CD4-positive, alpha-beta T cell treated with Interleukin-4 for 1 hour (primary cell): Measurements from ENCODE around the gene ZNF627.
"Not testable (repeated sequence)": the region's sequence is repeated elsewhere in the genome, so short reads cannot be mapped to it uniquely, and the experiment has no call there.

Experiments
- DNase-seq, 2 donors: peaks; one replicate each; pipeline ENCODE4 v3.0.0-alpha.2; 2020 to 2022

Gene ZNF627

DNA sequence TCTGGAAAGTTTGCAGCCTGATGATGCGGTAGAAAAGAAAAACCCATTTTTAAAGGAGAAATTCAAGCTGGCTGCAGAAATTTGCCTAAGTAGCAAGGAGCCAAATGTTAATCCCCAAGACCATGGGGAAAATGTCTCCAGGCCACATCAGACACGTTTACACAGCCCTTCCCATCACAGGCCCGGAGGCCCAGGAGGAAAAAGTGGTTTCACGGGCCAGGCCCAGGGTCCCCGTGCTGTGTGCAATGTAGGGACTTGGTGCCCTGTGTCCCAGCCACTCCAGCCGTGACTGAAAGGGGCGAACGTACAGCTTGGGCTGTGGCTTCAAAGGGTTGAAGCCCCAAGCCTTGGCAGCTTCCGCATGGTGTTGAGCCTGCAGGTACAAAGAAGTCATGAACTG, 35.9 kb downstream of the ZNF627 start:
- no peak for DNase-seq

DNA sequence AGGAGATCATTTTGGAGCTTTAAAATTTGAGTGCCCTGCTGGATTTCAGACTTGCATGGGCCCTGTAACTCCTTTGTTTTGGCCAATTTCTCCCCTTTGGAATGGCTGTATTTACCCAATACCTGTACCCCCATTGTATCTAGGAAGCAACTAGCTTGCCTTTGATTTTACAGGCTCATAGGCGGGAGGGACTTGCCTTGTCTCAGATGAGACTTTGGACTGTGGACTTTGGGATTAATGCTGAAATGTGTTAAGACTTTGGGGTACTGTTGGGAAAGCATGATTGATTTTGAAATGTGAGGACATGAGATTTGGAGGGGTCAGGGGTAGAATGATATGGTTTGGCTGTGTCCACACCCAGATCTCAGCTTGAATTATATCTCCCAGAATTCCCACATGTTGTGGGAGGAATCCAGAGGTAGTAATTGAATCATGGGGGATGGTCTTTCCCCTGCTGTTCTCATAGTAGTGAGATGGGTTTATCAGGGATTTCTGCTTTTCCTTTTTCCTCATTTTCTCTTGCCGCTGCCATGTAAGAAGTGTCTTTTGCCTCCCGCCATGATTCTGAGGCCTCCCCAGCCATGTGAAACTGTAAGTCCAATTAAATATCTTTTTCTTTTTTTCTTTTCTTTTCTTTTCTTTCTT, 36.9 kb downstream of the ZNF627 start:
- not testable (repeated sequence) for DNase-seq

DNA sequence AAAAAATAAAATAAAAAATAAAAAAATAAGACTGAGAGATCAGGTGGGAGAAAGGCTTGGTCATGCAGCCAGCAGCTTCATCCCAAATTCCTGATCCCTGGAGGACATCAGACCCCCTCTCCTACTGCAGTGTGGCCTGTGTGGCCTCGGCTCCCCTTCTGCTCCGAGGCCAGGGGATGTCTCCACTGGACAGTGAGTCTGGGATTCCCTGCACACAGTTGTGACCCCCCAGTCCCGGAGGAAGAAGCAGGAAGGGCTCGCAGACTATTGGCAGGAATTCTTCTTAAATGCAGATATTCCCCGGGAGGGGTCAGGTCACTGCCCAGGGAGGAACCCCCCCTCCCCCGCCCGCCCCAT, 41.9 kb downstream of the ZNF627 start:
- DNase-seq, result no peak

DNA sequence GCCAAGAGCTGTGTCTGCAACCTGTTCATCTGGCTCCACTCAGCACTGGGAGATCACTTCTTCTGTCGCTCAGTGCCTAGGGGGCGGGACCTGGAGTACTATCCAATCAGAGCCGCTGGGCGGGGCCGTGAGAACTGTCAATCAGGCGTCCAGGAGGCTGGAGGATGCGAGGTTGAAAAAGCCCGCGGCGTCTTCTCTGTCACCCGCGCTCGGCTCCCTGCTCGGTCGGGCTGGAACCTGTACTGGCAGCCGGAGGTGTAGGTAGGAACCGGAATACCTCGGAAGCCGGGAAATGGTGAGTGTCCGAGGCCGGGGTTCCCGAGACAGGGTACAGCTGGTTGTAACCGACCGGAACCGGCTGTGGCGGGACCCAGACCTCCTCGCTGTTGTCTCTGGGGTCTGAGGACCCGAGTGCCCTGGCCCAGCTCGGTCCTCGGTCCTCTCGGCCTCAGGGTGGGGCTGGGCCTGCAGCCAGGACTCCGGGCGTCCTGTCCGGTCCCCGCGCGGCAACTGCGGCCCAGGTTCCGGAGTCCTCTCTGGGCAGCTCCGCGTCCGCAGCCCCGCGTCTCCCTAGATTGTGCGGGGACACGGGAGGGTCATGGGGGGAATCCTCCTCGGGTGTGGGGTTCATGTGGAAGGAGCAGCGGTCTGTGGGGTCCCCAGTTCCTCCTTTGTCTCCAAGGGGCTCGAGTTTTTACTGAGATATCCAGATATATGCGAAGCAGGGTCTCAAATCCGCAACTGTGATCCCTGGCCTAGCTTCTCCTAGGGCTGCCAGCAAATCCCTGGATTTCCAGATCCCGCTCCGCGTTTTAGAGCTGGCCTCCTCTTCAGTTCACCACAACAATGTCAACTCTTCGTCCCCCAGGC, 42.6 kb downstream of the ZNF627 start:
- peak; percentile 83 to 90 for DNase-seq

DNA sequence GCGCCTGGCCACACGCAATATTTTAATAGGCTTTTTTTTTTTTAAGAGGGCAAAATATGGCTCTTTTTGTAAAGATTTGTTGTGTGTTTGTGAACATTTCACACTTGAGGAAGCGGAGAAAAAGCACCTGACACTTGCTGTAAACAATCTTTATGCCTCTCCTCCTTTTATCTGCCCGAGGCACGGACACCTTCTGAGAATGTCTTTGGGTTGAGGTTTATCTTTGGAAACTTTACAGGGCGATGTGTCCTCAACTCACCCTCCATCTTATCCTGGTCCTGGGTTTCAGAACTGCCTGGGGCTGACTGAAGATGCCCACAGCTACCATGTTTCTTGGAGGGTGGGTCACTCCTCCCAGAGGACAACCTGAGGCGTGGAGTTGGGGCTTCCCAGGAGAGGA, 44.0 kb downstream of the ZNF627 start:
- no peak for DNase-seq

DNA sequence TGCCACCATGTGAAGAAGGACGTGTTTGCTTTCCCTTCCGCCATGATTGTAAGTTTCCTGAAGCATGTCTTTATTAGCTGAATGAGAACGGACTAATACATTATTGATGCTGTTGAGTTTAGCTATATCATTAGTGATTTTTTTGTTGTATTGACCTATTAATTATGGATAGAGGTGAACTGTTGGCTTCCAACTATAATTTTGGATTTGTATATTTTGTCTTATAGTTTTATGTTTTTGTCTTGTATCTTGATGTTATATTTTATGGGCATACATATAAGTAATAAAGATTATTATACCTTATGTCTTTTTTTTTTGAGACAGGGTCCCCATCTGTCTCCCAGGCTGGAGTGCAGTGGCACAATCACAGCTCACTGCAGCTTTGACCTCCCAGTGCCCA, 45.6 kb downstream of the ZNF627 start:
- no peak for DNase-seq

DNA sequence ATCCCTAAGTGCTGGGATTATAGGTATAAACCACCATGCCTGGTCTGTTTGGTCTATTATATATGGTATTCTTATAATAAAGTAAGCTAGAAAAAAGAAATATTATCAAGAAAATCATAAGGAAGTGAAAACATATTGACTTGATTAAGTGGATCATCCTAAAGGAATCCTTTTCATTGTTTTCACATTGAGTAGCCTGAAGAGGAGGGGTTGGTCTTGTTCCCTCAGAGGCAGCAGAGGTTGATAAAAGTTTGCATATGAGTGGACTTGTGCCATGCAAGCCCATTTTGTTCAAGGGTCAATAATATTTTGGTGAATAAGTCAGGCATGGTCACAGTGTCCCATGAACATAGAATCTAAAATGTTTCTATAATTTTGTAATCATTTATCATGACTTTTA, 52.7 kb downstream of the ZNF627 start:
- no peak for DNase-seq

DNA sequence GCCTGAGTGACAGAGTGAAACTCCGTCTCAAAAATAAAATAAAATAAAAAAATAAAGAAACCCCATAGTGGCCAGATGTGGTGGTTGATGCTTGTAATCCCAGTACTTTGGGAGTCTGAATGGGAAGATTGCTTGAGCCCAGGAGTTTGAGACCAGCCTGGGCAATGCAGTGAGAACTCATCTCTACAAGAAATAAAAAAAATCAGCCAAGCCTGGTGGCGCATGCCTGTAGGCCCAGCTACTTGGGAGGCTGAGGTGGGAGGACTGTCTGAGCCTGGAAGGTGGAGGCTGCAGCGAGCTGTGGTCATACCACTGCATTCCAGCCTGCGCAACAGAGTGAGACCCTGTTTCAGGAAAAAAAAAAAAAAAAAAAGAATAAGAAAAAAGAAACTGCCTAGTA, 53.8 kb downstream of the ZNF627 start:
- DNase-seq, result no peak

DNA sequence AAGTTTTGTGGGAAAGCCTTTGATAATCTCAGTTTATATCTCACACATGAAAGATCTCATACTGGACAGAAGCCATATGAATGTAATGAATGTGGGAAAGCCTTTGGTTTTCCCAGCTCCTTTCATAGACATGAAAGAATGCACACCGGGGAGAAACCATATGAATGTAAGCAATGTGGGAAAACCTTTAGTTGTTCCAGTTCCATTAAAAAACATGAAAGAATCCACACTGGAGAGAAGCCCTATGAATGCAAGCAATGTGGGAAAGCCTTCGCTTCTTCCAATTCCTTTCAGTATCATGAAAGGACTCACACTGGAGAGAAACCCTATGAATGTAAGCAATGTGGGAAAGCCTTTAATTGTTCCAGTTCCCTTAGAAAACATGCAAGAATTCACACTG, 54.8 kb downstream of the ZNF627 start:
- DNase-seq, result no peak

DNA sequence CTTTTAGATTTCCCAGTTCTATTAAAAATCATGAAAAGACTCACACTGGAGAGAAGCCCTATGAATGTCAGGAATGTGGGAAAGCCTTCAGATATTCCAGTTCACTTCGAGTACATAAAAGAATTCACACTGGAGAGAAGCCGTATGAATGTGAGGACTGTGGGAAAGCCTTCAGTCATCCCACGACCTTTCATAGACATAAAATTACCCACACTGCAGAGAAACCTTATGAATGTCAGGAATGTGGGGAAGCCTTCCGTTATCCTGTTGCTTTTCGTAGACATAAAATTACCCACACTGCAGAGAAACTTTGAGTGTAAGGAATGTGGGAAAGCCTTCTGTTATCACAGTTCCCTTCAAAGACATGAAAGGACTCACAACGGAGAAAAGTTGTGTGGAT, 55.2 kb downstream of the ZNF627 start:
- no peak for DNase-seq

DNA sequence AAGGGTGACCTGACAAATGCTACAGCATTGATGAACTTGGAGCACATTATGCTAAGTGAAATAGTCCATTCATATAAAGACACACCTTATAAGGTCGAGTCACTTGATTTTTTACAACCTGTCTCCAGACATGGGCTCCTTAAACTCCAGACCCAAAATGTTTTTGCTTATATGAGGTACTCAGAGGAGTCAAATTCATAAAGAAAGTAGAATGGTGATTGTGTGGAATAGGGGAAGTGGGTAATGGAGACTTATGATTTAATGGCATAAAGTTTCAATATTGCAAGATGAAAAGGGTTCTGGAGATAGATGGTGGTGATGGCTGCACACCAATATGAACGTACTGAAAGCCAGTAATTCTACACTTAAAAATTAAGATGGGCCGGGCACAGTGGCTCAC, 59.3 kb downstream of the ZNF627 start:
- no peak for DNase-seq

DNA sequence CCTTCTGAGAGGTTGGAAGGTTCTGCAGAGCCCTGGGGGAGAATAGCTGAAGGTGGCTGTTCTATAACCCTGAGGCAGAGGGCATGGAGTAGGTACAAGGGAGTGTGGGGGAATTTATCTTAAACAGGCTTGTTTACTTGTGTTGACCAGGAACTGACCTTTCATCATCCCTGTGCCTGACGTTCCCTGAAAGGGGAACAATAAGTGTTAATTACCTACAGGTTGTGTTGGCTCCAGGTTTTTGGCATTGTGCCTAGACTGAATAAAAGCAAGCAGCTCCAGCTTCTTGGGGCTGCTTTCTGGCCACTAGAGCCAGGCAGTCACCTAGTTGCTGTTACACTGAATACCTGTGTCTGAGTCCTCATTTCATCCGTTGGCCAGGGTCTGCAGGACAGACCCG, 60.0 kb downstream of the ZNF627 start:
- no peak for DNase-seq

DNA sequence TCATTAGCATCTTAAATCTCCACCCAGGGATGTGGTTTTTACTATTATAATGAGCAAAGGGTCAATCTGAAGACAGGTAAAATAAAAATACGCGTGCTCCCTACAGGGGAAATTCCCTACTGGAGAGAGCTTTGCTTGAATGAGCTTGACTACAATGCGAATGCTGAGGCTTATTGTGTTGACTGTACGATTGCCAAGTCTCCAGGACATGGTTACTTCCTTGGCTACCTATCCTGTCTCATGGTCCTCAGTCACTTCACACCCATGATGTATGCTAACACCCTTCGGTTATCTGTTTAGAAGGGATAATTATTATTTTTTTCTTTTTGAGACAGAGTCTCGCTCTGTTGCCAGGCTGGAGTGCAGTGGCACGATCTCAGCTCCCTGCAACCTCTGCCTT, 61.7 kb downstream of the ZNF627 start:
- DNase-seq, result no peak

DNA sequence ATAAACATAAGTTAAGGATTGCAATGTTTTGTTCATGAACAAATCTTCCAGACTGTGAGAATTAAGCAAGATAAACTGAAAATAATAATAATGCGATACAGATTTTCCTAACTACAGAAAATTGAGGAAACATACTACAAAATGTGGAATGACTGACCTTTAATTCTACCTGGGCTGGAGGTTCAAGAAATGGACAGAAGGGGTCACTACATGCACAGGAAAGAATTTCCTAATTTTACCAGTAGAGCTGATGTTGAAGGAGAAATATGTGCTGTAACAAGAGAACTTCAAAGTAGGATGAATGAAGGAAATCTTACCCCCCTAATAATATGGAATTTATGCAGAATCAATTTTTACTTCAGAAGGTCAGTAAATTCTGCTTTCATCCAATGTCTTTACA, 62.3 kb downstream of the ZNF627 start:
- DNase-seq, result no peak

DNA sequence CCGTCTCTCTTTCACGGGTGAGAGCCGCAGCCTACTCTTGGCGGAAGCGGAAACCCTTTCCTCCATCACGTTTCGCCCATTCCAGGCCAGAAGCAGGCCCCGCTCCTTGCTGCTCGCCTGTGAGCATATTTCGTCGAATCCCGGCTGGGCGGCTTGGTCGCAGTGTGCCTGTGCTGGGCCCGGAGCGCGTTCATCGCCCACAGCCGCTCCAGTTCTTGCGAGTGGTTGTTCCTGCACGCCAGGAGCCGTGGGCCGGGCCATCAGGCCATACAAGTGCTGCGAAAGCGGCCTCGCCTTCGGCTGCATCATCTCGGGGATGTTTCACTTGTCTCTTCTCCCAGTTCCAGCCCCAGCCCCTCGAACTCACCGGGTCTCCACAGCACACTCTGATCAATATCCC, 65.0 kb downstream of the ZNF627 start:
- no peak for DNase-seq

DNA sequence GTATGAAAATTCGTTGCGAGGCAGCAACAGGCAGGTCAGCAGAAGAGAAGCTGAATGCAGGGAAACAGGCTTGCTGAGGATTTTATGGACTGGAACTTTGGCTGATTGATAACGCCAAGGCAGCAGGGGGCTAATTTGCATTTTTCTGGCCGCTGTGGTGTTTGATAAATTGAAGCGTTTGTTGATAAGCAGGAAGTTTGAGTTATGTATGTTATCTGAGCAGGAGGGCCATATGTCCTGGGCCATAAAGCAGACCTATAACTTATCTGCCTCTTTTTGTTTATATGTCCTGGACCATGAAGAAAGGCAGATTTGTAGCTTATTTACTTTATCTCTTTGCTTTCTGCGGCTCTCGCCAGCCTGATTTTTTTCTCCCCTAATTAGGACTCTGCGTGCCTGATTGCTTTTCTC, 65.9 kb downstream of the ZNF627 start:
- no peak for DNase-seq
